Globus pallidus (tissue), 1 donor: ENCODE data around the gene CEP250.
"Not testable (repeated sequence)": the region's sequence is repeated elsewhere in the genome, so short reads cannot be mapped to it uniquely, and the experiment has no call there.

ENCODE experiments used
- DNase-seq: peaks from one replicate; pipeline ENCODE4 v3.0.0-alpha.2; 2015; ENCODE audit warnings: low spot score

The CEP250 gene

GRCh38 chr20:35454881-35455609 lies at the start of gene CEP250:
Gene CEP250, plus strand, starts transcription at chr20:35455598. Its CDS starts 6,770 bp downstream, at chr20:35462368.
- DNase-seq = peak; percentile 93

GRCh38 chr20:35405775-35406174 lies 49.6 kb upstream of the CEP250 start:
- DNase-seq = no peak

- no peak for DNase-seq
Observed at GRCh38 chr20:35408270-35408669, 47.1 kb upstream of the CEP250 start.

GRCh38 chr20:35409542-35409941 lies 45.9 kb upstream of the CEP250 start:
- no peak for DNase-seq

- DNase-seq = no peak
Observed at GRCh38 chr20:35410613-35411012, 44.8 kb upstream of the CEP250 start.

GRCh38 chr20:35421322-35421721 lies 34.1 kb upstream of the CEP250 start:
- no peak for DNase-seq

- no peak for DNase-seq
Observed at GRCh38 chr20:35431621-35432429, 23.6 kb upstream of the CEP250 start.

GRCh38 chr20:35432430-35432735 lies 23.0 kb upstream of the CEP250 start:
- no peak for DNase-seq

- DNase-seq = no peak
Observed at GRCh38 chr20:35433337-35433736, 22.1 kb upstream of the CEP250 start.

- DNase-seq = no peak
Observed at GRCh38 chr20:35434085-35435005, 21.1 kb upstream of the CEP250 start.

- DNase-seq = no peak
Observed at GRCh38 chr20:35436177-35436573, 19.2 kb upstream of the CEP250 start.

- DNase-seq = no peak
Observed at GRCh38 chr20:35437599-35437998, 17.8 kb upstream of the CEP250 start.

- DNase-seq = no peak
Observed at GRCh38 chr20:35443003-35443402, 12.4 kb upstream of the CEP250 start.

- no peak for DNase-seq
Observed at GRCh38 chr20:35444226-35444625, 11.2 kb upstream of the CEP250 start.

- DNase-seq = no peak
Observed at GRCh38 chr20:35446356-35447078, 8.9 kb upstream of the CEP250 start.

- DNase-seq = peak; percentile 56
Observed at GRCh38 chr20:35447082-35447789, 8.2 kb upstream of the CEP250 start.

- no peak for DNase-seq
Observed at GRCh38 chr20:35448788-35449373, 6.5 kb upstream of the CEP250 start.

GRCh38 chr20:35449855-35450254 lies 5.5 kb upstream of the CEP250 start:
- not testable (repeated sequence) for DNase-seq

GRCh38 chr20:35451295-35451694 lies 4.1 kb upstream of the CEP250 start:
- no peak for DNase-seq

- no peak for DNase-seq
Observed at GRCh38 chr20:35453647-35454046, 1.8 kb upstream of the CEP250 start.

- DNase-seq = not testable (repeated sequence)
Observed at GRCh38 chr20:35456700-35457099, 1.3 kb downstream of the CEP250 start.
